ENCODE results near the gene TOMM70.
"Not testable (repeated sequence)": the region's sequence is repeated elsewhere in the genome, so short reads cannot be mapped to it uniquely, and the experiment has no call there.

The TOMM70 gene

GRCh38 chr3:100331660-100332059 lies 69.2 kb downstream of the TOMM70 start:
- no peak overlapping the region for H3K27ac ChIP-seq (ENCODE audit: low read depth, low read length)
- no peaks in the 10 kb centered on the region for H3K27me3 ChIP-seq (ENCODE audit: control insufficient read depth in 1 of 2, insufficient read depth in 2 of 2, low read length in 2 of 2)
- no peaks in the 10 kb centered on the region for H3K36me3 ChIP-seq (ENCODE audit: control insufficient read depth in 1 of 2, insufficient read depth in 2 of 2, low read length in 2 of 2)

GRCh38 chr3:100330651-100331050 lies 70.2 kb downstream of the TOMM70 start:
- H3K27me3 ChIP-seq (ENCODE audit: control insufficient read depth in 1 of 2, insufficient read depth in 2 of 2, low read length in 2 of 2), result no peaks in the 10 kb centered on the region

More at GRCh38 chr3:100331660-100332059, 69.2 kb downstream of the TOMM70 start:
- H3K9ac ChIP-seq (ENCODE audit: low read depth in 1 of 2, low read length in 2 of 2), result no peak overlapping the region
- H3K9me3 ChIP-seq (ENCODE audit: control insufficient read depth in 1 of 2, low read length in 2 of 2), result no peaks in the 10 kb centered on the region
- H3K4me1 ChIP-seq (ENCODE audit: control insufficient read depth in 1 of 2, insufficient read depth in 2 of 2, low read length in 2 of 2), result peaks cover 10 to 16% of the 10 kb centered on the region in 2 donors
- H3K4me3 ChIP-seq (ENCODE audit: low read depth in 1 of 2, low read length in 2 of 2), result no peak overlapping the region

GRCh38 chr3:100329800-100330489 lies 70.9 kb downstream of the TOMM70 start:
- Histone ChIP-seq H3K9me3 (ENCODE audit: control insufficient read depth in 1 of 2, low read length in 2 of 2) (no peaks in the 10 kb centered on the region), H3K9ac (ENCODE audit: low read depth in 1 of 2, low read length in 2 of 2) (no peak overlapping the region), H3K27ac (ENCODE audit: low read depth, low read length) (no peak overlapping the region), H3K4me1 (ENCODE audit: control insufficient read depth in 1 of 2, insufficient read depth in 2 of 2, low read length in 2 of 2) (peaks cover 0 to 5% of the 10 kb centered on the region in 2 donors), H3K36me3 (ENCODE audit: control insufficient read depth in 1 of 2, insufficient read depth in 2 of 2, low read length in 2 of 2) (peaks cover 0 to 4% of the 10 kb centered on the region in 2 donors), H3K27me3 (ENCODE audit: control insufficient read depth in 1 of 2, insufficient read depth in 2 of 2, low read length in 2 of 2) (no peaks in the 10 kb centered on the region), H3K4me3 (ENCODE audit: low read depth in 1 of 2, low read length in 2 of 2) (no peak overlapping the region)

More at GRCh38 chr3:100330651-100331050, 70.2 kb downstream of the TOMM70 start:
- H3K4me1 ChIP-seq (ENCODE audit: control insufficient read depth in 1 of 2, insufficient read depth in 2 of 2, low read length in 2 of 2), result peaks cover 7 to 12% of the 10 kb centered on the region in 2 donors
- no peak overlapping the region for H3K9ac ChIP-seq (ENCODE audit: low read depth in 1 of 2, low read length in 2 of 2)
- no peak overlapping the region for H3K4me3 ChIP-seq (ENCODE audit: low read depth in 1 of 2, low read length in 2 of 2)
- H3K36me3 ChIP-seq (ENCODE audit: control insufficient read depth in 1 of 2, insufficient read depth in 2 of 2, low read length in 2 of 2), result no peaks in the 10 kb centered on the region
- H3K9me3 ChIP-seq (ENCODE audit: control insufficient read depth in 1 of 2, low read length in 2 of 2), result no peaks in the 10 kb centered on the region
- H3K27ac ChIP-seq (ENCODE audit: low read depth, low read length), result no peak overlapping the region

- not testable (repeated sequence) for H3K36me3 ChIP-seq (ENCODE audit: control insufficient read depth in 1 of 2, insufficient read depth in 2 of 2, low read length in 2 of 2); H3K9me3 ChIP-seq (ENCODE audit: control insufficient read depth in 1 of 2, low read length in 2 of 2); H3K27me3 ChIP-seq (ENCODE audit: control insufficient read depth in 1 of 2, insufficient read depth in 2 of 2, low read length in 2 of 2); H3K4me1 ChIP-seq (ENCODE audit: control insufficient read depth in 1 of 2, insufficient read depth in 2 of 2, low read length in 2 of 2); H3K9ac ChIP-seq (ENCODE audit: low read depth in 1 of 2, low read length in 2 of 2); H3K27ac ChIP-seq (ENCODE audit: low read depth, low read length); H3K4me3 ChIP-seq (ENCODE audit: low read depth in 1 of 2, low read length in 2 of 2)
Observed at GRCh38 chr3:100327377-100327776, 73.5 kb downstream of the TOMM70 start.

GRCh38 chr3:100325827-100326226 lies 75.1 kb downstream of the TOMM70 start:
- H3K4me3 ChIP-seq (ENCODE audit: low read depth in 1 of 2, low read length in 2 of 2), result no peak overlapping the region
- H3K9me3 ChIP-seq (ENCODE audit: control insufficient read depth in 1 of 2, low read length in 2 of 2), result no peaks in the 10 kb centered on the region
- no peak overlapping the region for H3K9ac ChIP-seq (ENCODE audit: low read depth in 1 of 2, low read length in 2 of 2)
- no peaks in the 10 kb centered on the region for H3K4me1 ChIP-seq (ENCODE audit: control insufficient read depth in 1 of 2, insufficient read depth in 2 of 2, low read length in 2 of 2)
- no peak overlapping the region for H3K27ac ChIP-seq (ENCODE audit: low read depth, low read length)
- no peaks in the 10 kb centered on the region for H3K27me3 ChIP-seq (ENCODE audit: control insufficient read depth in 1 of 2, insufficient read depth in 2 of 2, low read length in 2 of 2)
- H3K36me3 ChIP-seq (ENCODE audit: control insufficient read depth in 1 of 2, insufficient read depth in 2 of 2, low read length in 2 of 2), result peaks cover 4 to 14% of the 10 kb centered on the region in 2 donors

GRCh38 chr3:100324044-100324443 lies 76.8 kb downstream of the TOMM70 start:
- peaks cover 4 to 23% of the 10 kb centered on the region in 2 donors for H3K36me3 ChIP-seq (ENCODE audit: control insufficient read depth in 1 of 2, insufficient read depth in 2 of 2, low read length in 2 of 2)
- H3K4me1 ChIP-seq (ENCODE audit: control insufficient read depth in 1 of 2, insufficient read depth in 2 of 2, low read length in 2 of 2), result no peaks in the 10 kb centered on the region
- no peaks in the 10 kb centered on the region for H3K9me3 ChIP-seq (ENCODE audit: control insufficient read depth in 1 of 2, low read length in 2 of 2)
- H3K4me3 ChIP-seq (ENCODE audit: low read depth in 1 of 2, low read length in 2 of 2), result no peak overlapping the region
- H3K27ac ChIP-seq (ENCODE audit: low read depth, low read length), result no peak overlapping the region
- H3K27me3 ChIP-seq (ENCODE audit: control insufficient read depth in 1 of 2, insufficient read depth in 2 of 2, low read length in 2 of 2), result no peaks in the 10 kb centered on the region
- H3K9ac ChIP-seq (ENCODE audit: low read depth in 1 of 2, low read length in 2 of 2), result no peak overlapping the region

GRCh38 chr3:100319951-100320350 lies 80.9 kb downstream of the TOMM70 start:
- no peaks in the 10 kb centered on the region for H3K27me3 ChIP-seq (ENCODE audit: control insufficient read depth in 1 of 2, insufficient read depth in 2 of 2, low read length in 2 of 2)
- H3K27ac ChIP-seq (ENCODE audit: low read depth, low read length), result no peak overlapping the region
- H3K4me1 ChIP-seq (ENCODE audit: control insufficient read depth in 1 of 2, insufficient read depth in 2 of 2, low read length in 2 of 2), result no peaks in the 10 kb centered on the region
- H3K4me3 ChIP-seq (ENCODE audit: low read depth in 1 of 2, low read length in 2 of 2), result no peak overlapping the region
- H3K9ac ChIP-seq (ENCODE audit: low read depth in 1 of 2, low read length in 2 of 2), result no peak overlapping the region
- no peaks in the 10 kb centered on the region for H3K9me3 ChIP-seq (ENCODE audit: control insufficient read depth in 1 of 2, low read length in 2 of 2)
- H3K36me3 ChIP-seq (ENCODE audit: control insufficient read depth in 1 of 2, insufficient read depth in 2 of 2, low read length in 2 of 2), result peaks cover 3 to 32% of the 10 kb centered on the region in 2 donors

GRCh38 chr3:100317912-100318311 lies 83.0 kb downstream of the TOMM70 start:
- Histone ChIP-seq H3K36me3 (ENCODE audit: control insufficient read depth in 1 of 2, insufficient read depth in 2 of 2, low read length in 2 of 2) (peaks cover 3 to 31% of the 10 kb centered on the region in 2 donors), H3K27me3 (ENCODE audit: control insufficient read depth in 1 of 2, insufficient read depth in 2 of 2, low read length in 2 of 2) (no peaks in the 10 kb centered on the region), H3K27ac (ENCODE audit: low read depth, low read length) (no peak overlapping the region), H3K9me3 (ENCODE audit: control insufficient read depth in 1 of 2, low read length in 2 of 2) (no peaks in the 10 kb centered on the region), H3K4me3 (ENCODE audit: low read depth in 1 of 2, low read length in 2 of 2) (no peak overlapping the region), H3K9ac (ENCODE audit: low read depth in 1 of 2, low read length in 2 of 2) (no peak overlapping the region), H3K4me1 (ENCODE audit: control insufficient read depth in 1 of 2, insufficient read depth in 2 of 2, low read length in 2 of 2) (no peaks in the 10 kb centered on the region)

- peaks cover 6 to 33% of the 10 kb centered on the region in 2 donors for H3K36me3 ChIP-seq (ENCODE audit: control insufficient read depth in 1 of 2, insufficient read depth in 2 of 2, low read length in 2 of 2)
- H3K9me3 ChIP-seq (ENCODE audit: control insufficient read depth in 1 of 2, low read length in 2 of 2), result no peaks in the 10 kb centered on the region
- no peak overlapping the region for H3K4me3 ChIP-seq (ENCODE audit: low read depth in 1 of 2, low read length in 2 of 2)
- H3K27ac ChIP-seq (ENCODE audit: low read depth, low read length), result no peak overlapping the region
- H3K4me1 ChIP-seq (ENCODE audit: control insufficient read depth in 1 of 2, insufficient read depth in 2 of 2, low read length in 2 of 2), result no peaks in the 10 kb centered on the region
- no peak overlapping the region for H3K9ac ChIP-seq (ENCODE audit: low read depth in 1 of 2, low read length in 2 of 2)
- no peaks in the 10 kb centered on the region for H3K27me3 ChIP-seq (ENCODE audit: control insufficient read depth in 1 of 2, insufficient read depth in 2 of 2, low read length in 2 of 2)
Observed at GRCh38 chr3:100316641-100317069, 84.2 kb downstream of the TOMM70 start.
